Ishikawa (cell line): ENCODE data around the gene EIF4H.

Experiments
- CEBPB ChIP-seq: IDR thresholded peaks from 2 replicates; pipeline ENCODE4 v1.6.1; 2012
- EP300 ChIP-seq: IDR thresholded peaks from 2 replicates; pipeline ENCODE4 v1.6.1; 2012; ENCODE audit warnings: borderline replicate concordance
- MAX ChIP-seq: IDR thresholded peaks from 2 replicates; pipeline ENCODE4 v1.6.1; 2012
- RAD21 ChIP-seq: IDR thresholded peaks from 2 replicates; pipeline ENCODE4 v1.6.1; 2012; ENCODE audit warnings: low read depth
- REST ChIP-seq: IDR thresholded peaks from 2 replicates; pipeline ENCODE4 v1.6.1; 2012; ENCODE audit warnings: low read depth, mild to moderate bottlenecking
- TAF1 ChIP-seq: IDR thresholded peaks from 2 replicates; pipeline ENCODE4 v1.6.1; 2012; ENCODE audit warnings: low read depth, mild to moderate bottlenecking
- TCF12 ChIP-seq: IDR thresholded peaks from 2 replicates; pipeline ENCODE4 v1.6.1; 2012; ENCODE audit warnings: low read depth
- USF1 ChIP-seq: IDR thresholded peaks from 2 replicates; pipeline ENCODE4 v1.6.1; 2012
- YY1 ChIP-seq: IDR thresholded peaks from 2 replicates; pipeline ENCODE4 v1.6.1; 2012; ENCODE audit warnings: low read depth

- TF ChIP-seq EP300 (no peak), YY1 (no peak), TCF12 (no peak), RAD21 (no peak), CEBPB (no peak), MAX (no peak), REST (no peak), USF1 (no peak), TAF1 (no peak)
Measured at GRCh38 chr7:74129887-74130286, 44.3 kb upstream of the EIF4H start.
